Measurements from ENCODE around the gene FRMD5.

FRMD5 gene

DNA sequence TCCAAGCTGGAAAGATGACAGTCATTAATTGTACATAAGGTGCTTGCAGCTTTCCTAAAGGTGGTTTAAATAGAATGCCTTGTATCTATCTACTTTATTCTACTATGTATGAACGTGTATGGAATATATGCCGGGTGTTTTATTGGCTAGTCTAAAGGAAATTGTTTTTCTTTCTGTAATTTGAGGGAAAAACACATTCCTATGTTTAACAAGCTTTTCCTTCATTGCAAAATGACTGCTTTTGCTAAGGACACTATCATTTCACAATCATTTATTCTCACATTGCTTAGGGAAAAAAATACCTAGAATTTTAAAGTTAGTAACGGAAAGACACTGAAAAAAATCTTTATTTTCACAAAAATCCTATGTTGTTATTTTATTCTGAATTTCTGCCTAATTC, 226.5 kb downstream of the FRMD5 start:
- TF ChIP-seq, protein P1, sequence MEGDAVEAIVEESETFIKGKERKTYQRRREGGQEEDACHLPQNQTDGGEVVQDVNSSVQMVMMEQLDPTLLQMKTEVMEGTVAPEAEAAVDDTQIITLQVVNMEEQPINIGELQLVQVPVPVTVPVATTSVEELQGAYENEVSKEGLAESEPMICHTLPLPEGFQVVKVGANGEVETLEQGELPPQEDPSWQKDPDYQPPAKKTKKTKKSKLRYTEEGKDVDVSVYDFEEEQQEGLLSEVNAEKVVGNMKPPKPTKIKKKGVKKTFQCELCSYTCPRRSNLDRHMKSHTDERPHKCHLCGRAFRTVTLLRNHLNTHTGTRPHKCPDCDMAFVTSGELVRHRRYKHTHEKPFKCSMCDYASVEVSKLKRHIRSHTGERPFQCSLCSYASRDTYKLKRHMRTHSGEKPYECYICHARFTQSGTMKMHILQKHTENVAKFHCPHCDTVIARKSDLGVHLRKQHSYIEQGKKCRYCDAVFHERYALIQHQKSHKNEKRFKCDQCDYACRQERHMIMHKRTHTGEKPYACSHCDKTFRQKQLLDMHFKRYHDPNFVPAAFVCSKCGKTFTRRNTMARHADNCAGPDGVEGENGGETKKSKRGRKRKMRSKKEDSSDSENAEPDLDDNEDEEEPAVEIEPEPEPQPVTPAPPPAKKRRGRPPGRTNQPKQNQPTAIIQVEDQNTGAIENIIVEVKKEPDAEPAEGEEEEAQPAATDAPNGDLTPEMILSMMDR (IDR thresholded peaks at IDR 0.05; ENCODE audit: low read length): no peak
- TF ChIP-seq EZH2 (optimal IDR thresholded peaks at IDR 0.05; ENCODE audit: low read depth, low read length) (no peak), EZH2phosphoT487 (IDR thresholded peaks at IDR 0.05; ENCODE audit: low read length) (no peak)
- H3K4me1 ChIP-seq (ENCODE audit: low read length): no peaks in the 10 kb centered on the region
- no peak overlapping the region for H3K4me3 ChIP-seq (ENCODE audit: low read length)
- no peaks in the 10 kb centered on the region for H4K20me1 ChIP-seq (ENCODE audit: insufficient read depth, low read length)
- no peak overlapping the region for H3K27ac ChIP-seq (ENCODE audit: low read length)
- no peaks in the 10 kb centered on the region for H3K9me3 ChIP-seq (replicated peaks; ENCODE audit: insufficient read depth, low read length)
- no peak for DNase-seq
- H2AFZ ChIP-seq (ENCODE audit: low read length): no peak overlapping the region
- no peaks in the 10 kb centered on the region for H3K27me3 ChIP-seq (replicated peaks; ENCODE audit: insufficient read depth, low read length)
- H3K9ac ChIP-seq (ENCODE audit: low read length): no peak overlapping the region
- no peaks in the 10 kb centered on the region for H3F3A ChIP-seq (ENCODE audit: insufficient read depth, low read length)
- no peaks in the 10 kb centered on the region for H3K36me3 ChIP-seq (replicated peaks; ENCODE audit: insufficient read depth, low read length)
- no peak overlapping the region for H3K4me2 ChIP-seq (ENCODE audit: low read depth, low read length)
- H3K79me2 ChIP-seq (ENCODE audit: low read length): no peaks in the 10 kb centered on the region
- no peaks in the 10 kb centered on the region for H3K9me2 ChIP-seq (replicated peaks; ENCODE audit: insufficient read depth, low read length)

DNA sequence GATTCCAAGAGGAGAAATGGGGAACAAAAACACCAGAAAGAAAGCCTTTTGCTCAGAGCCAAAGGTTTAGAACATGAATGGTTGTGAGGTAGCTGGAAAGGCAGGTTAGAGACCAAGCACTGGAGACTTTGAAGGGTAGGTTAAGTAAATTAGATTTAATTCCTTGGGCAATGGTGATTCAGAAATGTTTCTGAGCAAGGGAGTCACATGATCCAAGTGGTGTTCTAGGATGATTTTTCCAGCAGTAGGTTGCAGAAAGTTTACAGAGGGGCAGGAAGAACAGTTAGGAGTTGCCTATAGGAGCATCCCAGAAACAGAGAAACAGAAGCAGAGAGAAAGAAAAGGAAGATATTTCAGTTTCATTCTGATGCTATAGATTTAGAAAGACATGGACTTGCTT, 228.4 kb downstream of the FRMD5 start:
- no peaks in the 10 kb centered on the region for H3K27me3 ChIP-seq (replicated peaks; ENCODE audit: insufficient read depth, low read length)
- H3K4me3 ChIP-seq (ENCODE audit: low read length): no peak overlapping the region
- no peak overlapping the region for H3K4me2 ChIP-seq (ENCODE audit: low read depth, low read length)
- no peak overlapping the region for H3K9ac ChIP-seq (ENCODE audit: low read length)
- H3K4me1 ChIP-seq (ENCODE audit: low read length): no peaks in the 10 kb centered on the region
- TF ChIP-seq EZH2 (optimal IDR thresholded peaks at IDR 0.05; ENCODE audit: low read depth, low read length) (no peak), EZH2phosphoT487 (IDR thresholded peaks at IDR 0.05; ENCODE audit: low read length) (no peak)
- TF ChIP-seq, protein P1 (IDR thresholded peaks at IDR 0.05; ENCODE audit: low read length): no peak
- no peak overlapping the region for H3K27ac ChIP-seq (ENCODE audit: low read length)
- no peaks in the 10 kb centered on the region for H3F3A ChIP-seq (ENCODE audit: insufficient read depth, low read length)
- H4K20me1 ChIP-seq (ENCODE audit: insufficient read depth, low read length): no peaks in the 10 kb centered on the region
- no peaks in the 10 kb centered on the region for H3K79me2 ChIP-seq (ENCODE audit: low read length)
- H2AFZ ChIP-seq (ENCODE audit: low read length): no peak overlapping the region
- DNase-seq: no peak
- no peaks in the 10 kb centered on the region for H3K9me2 ChIP-seq (replicated peaks; ENCODE audit: insufficient read depth, low read length)
- no peaks in the 10 kb centered on the region for H3K9me3 ChIP-seq (replicated peaks; ENCODE audit: insufficient read depth, low read length)
- H3K36me3 ChIP-seq (replicated peaks; ENCODE audit: insufficient read depth, low read length): no peaks in the 10 kb centered on the region

DNA sequence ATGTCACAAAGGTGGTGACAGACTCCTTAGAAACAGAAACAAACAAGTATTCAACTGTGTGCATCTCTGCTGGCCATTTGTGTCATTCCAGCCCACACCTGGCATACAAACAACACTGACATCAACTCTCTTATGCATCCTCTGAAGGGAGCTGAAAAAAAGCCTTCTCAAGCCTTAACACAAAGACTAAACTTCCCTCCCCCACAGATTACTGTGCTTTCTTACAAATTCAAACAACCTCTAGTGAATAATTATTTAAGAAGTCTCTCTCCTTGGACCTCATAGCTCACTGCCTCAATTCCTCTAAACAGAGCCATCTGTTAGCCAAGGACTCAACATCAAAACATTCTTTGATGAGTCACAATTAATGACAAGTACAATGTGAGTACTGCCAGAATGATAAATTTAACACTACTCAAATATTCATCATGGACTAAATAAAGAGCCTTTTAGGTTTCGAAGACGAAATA, 236.2 kb downstream of the FRMD5 start:
- Histone ChIP-seq H3K4me3 (ENCODE audit: low read length) (no peak overlapping the region), H3K36me3 (replicated peaks; ENCODE audit: insufficient read depth, low read length) (no peaks in the 10 kb centered on the region), H3K27me3 (replicated peaks; ENCODE audit: insufficient read depth, low read length) (no peaks in the 10 kb centered on the region), H3K4me1 (ENCODE audit: low read length) (peaks cover 10% of the 10 kb centered on the region), H3K9me3 (replicated peaks; ENCODE audit: insufficient read depth, low read length) (no peaks in the 10 kb centered on the region), H3K9me2 (replicated peaks; ENCODE audit: insufficient read depth, low read length) (no peaks in the 10 kb centered on the region), H2AFZ (ENCODE audit: low read length) (no peak overlapping the region), H4K20me1 (ENCODE audit: insufficient read depth, low read length) (no peaks in the 10 kb centered on the region), H3K4me2 (ENCODE audit: low read depth, low read length) (no peak overlapping the region), H3K79me2 (ENCODE audit: low read length) (no peaks in the 10 kb centered on the region), H3K27ac (ENCODE audit: low read length) (no peak overlapping the region), H3K9ac (ENCODE audit: low read length) (no peak overlapping the region), H3F3A (ENCODE audit: insufficient read depth, low read length) (no peaks in the 10 kb centered on the region)
- no peak for DNase-seq
- TF ChIP-seq EZH2phosphoT487 (IDR thresholded peaks at IDR 0.05; ENCODE audit: low read length) (no peak), EZH2 (optimal IDR thresholded peaks at IDR 0.05; ENCODE audit: low read depth, low read length) (no peak)
- TF ChIP-seq, protein P1 (IDR thresholded peaks at IDR 0.05; ENCODE audit: low read length): no peak

All from MM.1S (cell line).